Measurements from ENCODE around the gene HAGH.

HAGH gene

DNA sequence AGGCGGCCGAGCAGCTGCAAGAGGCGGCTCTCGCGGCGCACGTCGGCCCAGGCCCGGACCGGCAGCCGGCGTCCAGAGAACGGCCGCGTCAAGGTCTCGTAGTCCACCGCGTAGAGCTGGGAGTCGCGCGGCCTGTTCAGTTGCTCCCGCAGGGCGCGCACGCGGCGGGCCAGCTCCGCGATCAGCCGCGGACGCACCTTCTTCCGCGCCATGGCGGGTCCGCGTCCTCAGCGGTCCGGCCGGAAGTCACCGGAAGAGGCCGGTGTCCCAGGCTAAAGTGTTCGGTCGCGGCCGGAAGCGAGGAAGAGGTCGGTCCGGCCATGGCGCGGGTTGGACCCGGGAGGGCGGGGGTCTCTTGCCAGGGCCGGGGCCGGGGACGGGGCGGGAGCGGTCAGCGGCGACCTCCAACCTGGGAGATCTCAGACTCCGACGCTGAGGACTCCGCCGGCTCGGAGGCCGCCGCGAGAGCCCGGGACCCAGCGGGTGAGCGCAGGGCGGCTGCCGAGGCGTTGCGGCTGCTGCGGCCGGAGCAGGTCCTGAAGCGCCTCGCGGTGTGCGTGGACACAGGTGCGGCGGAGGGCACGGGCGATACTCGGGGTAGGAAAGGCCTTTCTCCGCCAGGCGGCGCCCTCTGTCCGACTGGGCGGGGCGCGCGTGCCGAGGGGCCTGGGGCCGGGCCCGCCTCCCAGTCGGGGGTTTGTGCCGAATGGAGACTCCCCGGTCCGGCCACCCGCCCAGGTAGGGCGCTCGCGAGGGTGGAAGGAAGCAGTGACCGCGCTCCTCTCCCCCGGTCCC, 53.5 kb downstream of the HAGH start, which contains the start of gene MRPS34:
Gene MRPS34, minus strand, starts transcription at position 227 of the 795 bp plus-strand sequence. Its CDS starts 15 bp downstream, at position 212.
- peak; percentile 56 for DNase-seq

- DNase-seq = no peak
Measured at GRCh38 chr16:1772362-1772907, 54.2 kb downstream of the HAGH start, which contains the start of gene EME2. Gene EME2, plus strand, starts transcription at chr16:1772810. Its CDS starts 418 bp downstream, at chr16:1773228.

DNA sequence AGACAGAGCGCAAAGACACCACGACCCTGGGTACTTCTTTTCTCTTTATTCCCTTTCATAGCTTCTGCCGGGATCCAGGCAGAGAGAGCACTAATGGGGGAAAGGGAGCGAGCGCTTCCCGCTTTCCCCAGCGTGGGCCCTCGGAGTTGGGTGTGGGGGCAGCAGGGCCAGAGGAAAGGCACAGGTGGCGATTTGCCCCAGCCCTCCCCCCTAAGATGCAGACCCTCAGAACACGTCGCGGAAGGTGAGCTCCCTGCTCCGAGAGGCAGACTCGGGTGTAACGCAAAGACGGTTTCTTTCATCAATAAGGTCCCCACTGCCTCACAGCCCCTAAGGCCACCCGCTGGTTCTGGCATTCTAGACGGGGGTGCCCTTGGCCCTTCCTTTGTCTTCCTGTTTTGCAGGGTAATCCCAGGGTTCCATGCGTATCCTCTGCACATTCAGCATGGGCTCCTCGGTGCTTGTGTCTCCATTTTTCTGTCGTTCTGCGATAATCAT, 54.7 kb downstream of the HAGH start:
- DNase-seq = no peak

- no peak for DNase-seq
Measured at GRCh38 chr16:1771188-1771863, 55.3 kb downstream of the HAGH start, which contains the start of gene NME3. Gene NME3, minus strand, starts transcription at chr16:1771543. Its CDS starts 9 bp downstream, at chr16:1771534.

GRCh38 chr16:1770328-1771187, 56.1 kb downstream of the HAGH start:
- no peak for DNase-seq

- no peak for DNase-seq
Measured at GRCh38 chr16:1769402-1770300, 57.0 kb downstream of the HAGH start.

- no peak for DNase-seq
Measured at GRCh38 chr16:1768767-1769401, 57.7 kb downstream of the HAGH start.

GRCh38 chr16:1768061-1768766, 58.4 kb downstream of the HAGH start:
- no peak for DNase-seq

DNA sequence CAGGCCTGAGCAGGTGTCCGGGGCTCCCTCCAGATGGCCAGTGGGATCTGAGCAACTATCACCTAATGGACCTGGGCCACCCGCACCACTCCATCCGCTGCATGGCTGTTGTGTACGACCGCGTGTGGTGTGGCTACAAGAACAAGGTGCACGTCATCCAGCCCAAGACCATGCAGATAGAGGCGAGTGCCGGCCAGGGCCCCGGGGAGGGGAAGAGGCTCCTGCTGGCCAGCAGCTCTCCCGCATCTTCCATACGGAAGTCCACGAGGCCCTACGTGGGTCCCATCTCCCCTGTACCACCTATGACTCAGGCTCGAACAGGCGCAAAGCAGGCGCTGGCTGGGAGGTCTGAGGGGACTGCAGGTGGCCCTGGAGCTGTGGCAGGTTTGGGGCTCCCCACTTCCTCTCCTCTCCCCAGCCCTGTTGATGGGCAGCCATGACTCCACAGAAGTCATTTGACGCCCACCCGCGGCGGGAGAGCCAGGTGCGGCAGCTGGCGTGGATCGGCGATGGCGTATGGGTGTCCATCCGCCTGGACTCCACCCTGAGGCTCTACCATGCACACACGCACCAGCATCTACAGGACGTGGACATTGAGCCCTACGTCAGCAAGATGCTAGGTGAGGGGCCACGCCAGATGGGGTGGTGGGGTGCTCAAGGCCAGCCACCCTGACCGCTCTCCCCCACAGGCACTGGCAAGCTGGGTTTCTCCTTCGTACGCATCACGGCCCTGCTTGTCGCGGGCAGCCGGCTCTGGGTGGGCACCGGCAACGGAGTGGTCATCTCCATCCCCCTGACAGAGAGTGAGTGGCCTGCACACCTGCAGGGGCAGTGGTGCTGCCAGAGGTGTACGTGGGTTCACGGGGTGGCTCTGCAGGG, 59.3 kb downstream of the HAGH start:
- DNase-seq = no peak

- DNase-seq = no peak
Measured at GRCh38 chr16:1766701-1767100, 59.9 kb downstream of the HAGH start.

- no peak for DNase-seq
Measured at GRCh38 chr16:1766231-1766630, 60.4 kb downstream of the HAGH start.

GRCh38 chr16:1765826-1766225, 60.8 kb downstream of the HAGH start:
- DNase-seq = no peak

- no peak for DNase-seq
Measured at GRCh38 chr16:1764971-1765370, 61.7 kb downstream of the HAGH start.

DNA sequence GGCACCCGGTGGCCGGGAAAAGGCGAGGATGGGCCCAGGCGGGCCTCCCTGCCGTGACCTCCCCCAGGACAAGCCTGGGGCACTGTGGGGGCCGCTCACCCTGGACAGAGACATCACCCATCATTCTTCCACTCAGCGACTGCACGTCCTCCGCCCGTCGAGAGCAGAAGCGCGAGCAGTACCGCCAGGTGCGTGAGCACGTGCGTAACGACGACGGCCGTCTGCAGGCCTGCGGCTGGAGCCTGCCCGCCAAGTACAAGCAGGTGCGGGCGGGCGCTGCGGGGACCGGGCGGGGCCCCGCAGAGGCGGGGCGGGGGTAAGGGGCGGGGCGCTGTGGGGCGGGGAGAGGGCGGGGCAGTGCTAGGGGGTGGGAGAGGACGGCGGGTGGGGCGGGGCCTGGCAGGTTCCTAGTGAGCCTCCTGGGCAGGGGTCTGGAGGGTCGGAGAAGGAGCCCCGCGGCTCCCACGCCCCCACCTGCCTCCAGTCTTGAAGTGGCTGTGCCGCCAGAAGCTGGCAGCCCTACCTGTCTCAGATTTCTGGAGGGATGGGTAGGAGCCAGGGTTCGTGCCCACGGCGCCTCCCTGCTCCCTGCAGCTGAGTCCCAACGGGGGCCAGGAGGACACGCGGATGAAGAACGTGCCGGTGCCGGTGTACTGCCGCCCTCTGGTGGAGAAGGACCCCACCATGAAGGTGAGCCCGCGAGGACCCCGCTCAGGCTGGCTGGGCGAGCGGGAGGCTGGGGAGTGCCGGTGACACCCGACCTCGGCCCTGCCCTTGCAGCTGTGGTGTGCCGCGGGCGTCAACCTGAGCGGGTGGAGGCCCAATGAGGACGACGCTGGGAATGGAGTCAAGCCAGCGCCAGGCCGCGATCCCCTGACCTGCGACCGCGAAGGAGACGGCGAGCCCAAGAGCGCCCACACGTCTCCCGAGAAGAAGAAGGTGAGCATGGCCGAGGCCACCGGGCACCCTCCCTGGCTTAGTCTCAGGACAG, 62.8 kb downstream of the HAGH start:
- DNase-seq = no peak

DNA sequence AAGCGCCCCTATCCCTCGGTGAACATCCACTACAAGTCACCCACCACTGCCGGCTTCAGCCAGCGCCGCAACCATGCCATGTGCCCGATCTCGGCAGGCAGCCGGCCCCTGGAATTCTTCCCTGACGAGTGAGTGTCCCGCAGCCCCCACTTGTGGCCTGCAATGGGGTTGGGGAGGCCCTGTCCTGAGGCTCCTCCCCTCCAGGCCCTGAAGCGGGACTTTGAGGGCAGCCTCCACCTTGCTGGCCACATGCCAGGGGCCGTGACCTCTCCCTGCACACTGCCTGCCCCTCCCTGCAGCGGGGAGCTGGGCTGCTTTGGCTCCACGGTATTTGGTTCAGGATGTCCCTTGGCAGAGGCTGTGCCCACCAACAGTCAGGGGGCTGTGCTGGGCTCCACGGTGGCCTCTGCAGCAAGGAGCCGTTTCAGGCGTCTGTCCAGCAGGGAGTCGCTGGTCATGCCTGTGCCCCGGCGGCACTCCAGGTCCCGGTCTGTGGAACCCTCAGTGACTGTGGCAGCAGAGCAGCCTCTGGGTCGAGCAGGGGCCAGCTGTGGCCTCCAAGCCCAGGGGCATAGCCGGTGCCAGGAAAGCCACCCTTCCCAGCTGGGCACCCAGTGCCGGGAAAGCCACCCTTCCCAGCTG, 63.6 kb downstream of the HAGH start:
- no peak for DNase-seq

- DNase-seq = no peak
Measured at GRCh38 chr16:1762196-1762878, 64.3 kb downstream of the HAGH start.

- DNase-seq = no peak
Measured at GRCh38 chr16:1761751-1762150, 64.9 kb downstream of the HAGH start.
